ENCODE data around the gene ZNF568.
A peak's percentile ranks its signal among the peaks of the same experiment; 100 is the strongest.

Gene ZNF568

GRCh38 chr19:37007587-37008220 is 91.6 kb downstream of the ZNF568 start:
- peak; percentile 41 for DNase-seq

- DNase-seq = no peak
Observed at GRCh38 chr19:37009871-37010270, 93.7 kb downstream of the ZNF568 start.

DNA sequence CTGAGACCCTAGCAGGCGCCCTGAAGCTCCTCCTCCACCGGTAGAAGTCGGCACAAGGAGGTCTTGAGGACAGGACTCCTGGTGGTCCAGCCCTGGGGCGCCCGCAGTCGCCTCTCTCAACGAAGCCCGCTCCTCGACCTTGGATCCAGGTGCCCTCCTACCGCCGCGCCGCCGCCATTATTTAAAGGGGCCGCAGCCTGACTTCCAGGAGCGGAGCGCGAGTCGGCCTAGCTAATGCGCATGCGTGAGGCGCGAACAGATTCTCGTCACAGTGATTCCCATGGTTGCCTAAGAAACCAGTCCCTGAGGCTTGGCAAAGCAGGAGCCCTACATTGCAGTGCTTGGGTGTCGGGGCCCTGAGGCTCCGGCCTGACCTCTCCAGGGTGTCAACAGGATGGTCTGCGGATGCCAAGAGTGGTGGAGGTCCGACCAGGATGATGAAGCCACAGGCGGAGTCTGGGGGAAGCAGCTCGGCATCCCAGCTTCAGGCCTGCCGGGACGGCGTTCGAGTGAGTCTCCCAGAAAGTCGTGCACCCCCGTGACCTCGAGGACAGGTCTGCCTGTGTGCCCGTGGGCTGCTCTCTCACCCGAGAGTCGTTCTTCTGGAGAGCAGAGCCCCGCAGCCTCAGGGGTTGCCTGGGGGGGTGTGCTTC is 96.1 kb downstream of the ZNF568 start:
- DNase-seq = no peak

- DNase-seq = no peak
Observed at GRCh38 chr19:37014456-37014855, 98.3 kb downstream of the ZNF568 start.

GRCh38 chr19:37045140-37045539 is 129.0 kb downstream of the ZNF568 start:
- no peak for DNase-seq
